ENCODE results near the gene GABBR2.

The GABBR2 gene

DNA sequence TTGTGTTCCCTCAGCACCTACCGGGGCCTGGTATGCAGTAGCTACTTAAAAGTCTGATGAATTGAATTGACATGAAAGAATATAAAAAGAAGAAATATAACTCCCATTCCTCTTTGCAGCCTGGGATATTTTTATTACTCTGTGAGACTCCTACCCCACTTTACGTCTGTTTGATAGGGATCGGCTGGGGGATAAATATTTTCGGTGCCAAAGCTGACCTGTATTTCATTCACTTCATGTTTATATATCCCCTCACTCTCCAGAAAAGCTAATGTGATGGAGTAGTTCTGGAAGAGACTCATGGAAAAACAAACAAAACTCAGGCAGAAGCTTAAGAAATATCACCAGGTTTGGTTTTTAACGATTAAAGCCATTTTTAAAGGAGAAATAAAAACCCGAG lies 345.1 kb downstream of the GABBR2 start:
- no peak for DNase-seq

DNA sequence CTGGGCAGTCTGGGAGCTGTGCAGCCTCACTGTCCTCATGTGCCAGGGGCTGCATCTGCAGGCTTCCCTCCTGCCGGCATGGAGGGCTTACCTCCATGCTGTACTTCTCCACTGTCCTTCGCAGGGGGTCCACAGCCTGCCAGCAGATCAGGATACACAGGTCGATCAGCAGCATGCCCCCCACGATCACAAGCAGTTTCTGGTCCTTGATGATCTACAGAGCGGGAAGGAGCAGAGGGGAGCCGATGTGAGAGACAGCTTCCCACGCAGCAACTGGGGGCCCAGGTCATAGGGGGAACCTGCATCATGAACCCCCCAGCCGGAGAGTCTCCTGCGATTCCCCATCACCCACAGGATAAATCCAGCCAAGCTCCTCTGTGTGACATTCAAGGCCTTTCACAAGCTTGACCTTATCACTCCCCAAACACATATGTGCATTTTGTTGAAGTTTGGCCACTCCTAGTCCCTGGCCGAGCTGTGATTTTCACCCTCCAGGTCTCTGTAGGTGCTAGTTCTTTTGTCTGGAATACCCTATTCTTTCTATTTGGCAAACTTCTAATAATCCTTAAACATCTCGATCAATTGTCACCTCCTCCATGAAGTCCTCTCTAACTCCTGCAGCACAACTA lies 346.0 kb downstream of the GABBR2 start:
- no peak for DNase-seq

DNA sequence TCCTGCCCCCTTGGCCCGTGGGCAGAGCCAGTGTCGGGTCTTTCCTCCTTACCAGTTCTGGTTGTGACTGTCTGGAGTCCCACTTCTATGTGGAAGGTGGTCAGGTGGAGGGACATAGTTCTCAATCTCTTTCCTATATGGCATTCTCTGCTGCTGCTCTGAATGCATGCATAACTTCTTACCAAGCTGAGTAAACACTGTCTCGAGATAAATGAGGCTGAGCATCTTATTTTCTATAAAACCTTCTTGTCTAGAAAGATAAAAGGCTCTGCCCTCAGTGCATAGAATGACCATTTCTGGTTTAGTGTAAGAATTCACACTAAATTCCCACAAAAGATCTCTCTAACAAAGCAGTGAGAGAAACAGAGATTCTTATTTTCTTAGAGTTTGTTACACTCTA lies 347.1 kb downstream of the GABBR2 start:
- no peak for DNase-seq

DNA sequence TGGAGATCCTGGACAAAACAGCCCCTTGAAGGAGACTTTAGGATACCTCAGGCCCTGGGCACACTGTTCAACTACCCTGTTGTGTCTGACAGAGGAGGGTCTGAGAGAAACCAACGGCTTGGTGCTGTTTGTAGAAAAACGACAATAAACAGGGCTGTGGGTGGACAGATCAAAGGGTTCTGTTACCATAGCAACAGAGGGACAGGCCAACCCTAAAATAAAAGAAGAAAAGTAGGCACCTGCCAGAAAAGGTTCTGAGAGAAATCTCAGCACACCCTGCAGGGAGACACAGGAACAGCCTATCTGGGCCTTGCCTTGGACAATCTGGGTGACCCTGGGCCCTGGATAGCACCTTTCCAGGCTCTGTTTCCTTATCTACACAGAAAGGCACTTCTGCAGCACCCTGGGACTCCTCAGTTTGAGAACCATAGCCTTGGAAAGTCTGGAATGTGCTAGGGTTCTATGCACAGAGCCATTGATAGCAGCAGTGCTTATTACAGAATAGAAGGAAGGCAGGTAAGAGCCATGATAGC lies 348.5 kb downstream of the GABBR2 start:
- no peak for DNase-seq

DNA sequence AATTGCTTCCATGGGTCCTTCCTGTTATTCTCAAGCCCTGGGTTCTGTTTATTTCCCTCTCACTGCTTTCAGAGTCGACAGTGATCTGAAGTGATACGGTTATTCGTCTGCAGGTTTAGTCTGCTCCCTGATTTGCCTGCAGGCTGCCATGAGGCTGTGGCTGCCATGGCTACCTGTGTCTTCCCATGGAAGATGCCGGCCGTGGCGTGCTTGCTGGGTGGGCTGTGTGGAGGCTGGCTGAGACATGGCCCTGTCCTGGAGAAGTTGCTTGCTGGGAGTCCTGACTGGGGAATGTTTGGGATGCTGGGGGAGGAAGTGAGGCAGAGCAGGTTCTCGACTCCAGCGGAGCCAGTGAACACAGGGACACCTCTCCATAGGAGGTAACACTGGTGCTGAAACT lies 349.2 kb downstream of the GABBR2 start:
- no peak for DNase-seq

DNA sequence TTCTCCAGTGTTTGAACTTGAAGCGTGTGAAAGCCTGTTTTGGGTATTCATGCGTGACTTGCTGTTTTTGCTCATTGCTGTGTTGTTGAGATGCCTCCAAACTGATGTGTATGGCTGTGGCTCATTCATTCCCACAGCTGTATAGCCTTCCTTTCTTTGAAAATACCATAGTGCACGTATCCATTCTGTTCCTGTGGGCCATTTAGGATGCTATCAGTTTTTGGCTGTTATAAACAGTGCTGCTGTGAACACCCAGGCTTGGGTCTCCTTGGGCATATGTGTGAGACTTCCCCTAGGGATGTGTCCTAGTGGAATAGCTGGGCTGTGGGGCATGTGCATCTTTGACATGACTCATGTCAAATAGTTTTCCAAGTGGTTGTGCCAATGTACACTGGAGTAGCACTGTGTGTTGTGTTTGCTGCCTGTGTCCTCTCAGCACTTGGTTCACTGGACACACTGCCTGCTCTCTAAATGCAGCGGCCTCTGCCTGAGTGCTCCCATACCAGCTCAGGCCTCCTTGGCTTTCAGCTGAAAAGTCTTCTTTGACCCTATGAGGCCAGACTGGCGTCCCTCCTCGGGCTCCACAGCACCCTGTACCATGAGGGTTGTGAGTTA lies 350.7 kb downstream of the GABBR2 start:
- DNase-seq = no peak

DNA sequence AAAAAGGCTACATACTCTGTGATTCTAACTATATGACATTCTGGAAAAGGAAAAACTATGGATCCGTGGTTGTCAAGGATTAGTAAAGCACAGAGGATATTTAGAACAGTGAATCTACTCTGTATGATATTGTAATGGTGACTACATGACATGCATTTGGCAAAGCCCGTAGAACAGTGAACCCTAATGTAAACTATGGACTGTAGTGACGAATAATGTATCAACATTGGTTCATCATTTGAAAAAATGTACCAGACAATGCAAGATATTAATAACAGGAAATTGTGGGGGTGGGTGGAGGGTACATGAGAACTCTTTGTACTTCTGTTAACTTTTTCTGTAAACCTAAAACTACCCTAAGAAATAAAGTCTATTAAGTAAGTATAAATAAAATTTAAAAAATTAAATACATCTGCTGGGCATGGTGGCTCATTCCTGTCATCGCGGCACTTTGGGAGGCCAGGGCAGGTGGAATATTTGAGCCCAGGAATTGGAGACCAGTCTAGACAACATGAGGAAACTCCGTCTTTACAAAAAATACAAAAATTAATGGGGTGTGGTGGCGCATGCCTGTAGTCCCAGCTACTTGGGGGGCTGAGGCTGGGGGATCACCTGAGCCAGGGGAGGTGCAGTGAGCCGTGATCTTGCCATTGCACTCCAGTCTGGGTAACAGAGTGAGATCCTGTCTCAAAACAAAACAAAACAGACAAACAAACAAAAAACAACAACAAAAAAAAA lies 351.6 kb downstream of the GABBR2 start:
- no peak for DNase-seq

DNA sequence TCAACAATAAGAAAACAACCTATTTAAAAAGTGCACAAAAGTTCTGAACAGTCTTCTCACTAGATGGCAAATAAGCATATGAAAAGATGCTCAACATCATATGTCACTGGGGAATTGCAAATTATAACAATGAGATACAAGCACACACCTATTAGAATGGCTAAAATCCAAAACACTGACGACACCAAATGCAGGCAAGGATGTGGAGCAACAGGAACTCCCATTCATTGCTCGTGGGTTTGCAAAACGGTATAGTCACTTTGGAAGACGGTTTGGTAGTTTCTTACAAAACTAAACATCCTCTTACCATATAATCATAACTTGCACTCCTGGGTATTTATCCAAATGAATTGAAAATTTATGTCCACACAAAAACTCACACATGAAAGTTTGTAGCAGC lies 352.4 kb downstream of the GABBR2 start:
- no peak for DNase-seq

DNA sequence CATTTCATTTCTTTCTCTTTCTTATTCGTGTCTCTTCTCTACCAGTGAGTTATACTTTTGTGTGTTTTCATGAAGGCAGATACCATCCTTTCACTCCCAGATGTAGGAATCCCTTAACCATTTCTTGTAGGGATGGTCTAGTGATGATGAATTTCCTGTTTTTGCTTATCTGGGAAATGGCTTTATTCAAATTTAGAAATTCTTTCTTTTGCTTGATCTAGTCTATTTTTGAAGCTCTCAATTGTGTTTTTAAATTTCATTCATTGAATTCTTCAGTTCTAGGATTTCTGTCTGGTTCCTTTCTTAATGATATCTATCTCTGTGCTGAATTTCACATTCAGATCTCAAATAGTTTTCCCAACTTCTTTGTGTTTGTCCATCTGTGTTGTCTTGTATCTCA lies 357.4 kb downstream of the GABBR2 start:
- no peak for DNase-seq

DNA sequence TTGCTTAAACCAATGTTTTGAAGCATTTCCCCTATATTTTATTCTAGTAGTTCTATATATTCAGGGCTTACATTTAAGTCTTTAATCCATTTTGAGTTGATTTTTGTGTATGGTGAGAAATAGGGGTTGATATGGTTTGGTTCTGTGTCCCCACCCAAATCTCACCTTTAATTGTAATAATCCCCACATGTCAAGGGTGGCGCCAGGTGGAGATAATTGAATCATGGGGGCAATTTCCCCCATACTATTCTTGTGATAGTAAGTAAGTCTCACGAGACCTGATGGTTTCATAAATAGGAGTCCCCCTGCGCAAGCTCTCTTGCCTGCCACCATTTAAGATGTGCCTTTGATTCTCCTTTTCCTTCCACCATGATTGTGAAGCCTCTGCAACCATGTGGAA lies 361.1 kb downstream of the GABBR2 start:
- no peak for DNase-seq

DNA sequence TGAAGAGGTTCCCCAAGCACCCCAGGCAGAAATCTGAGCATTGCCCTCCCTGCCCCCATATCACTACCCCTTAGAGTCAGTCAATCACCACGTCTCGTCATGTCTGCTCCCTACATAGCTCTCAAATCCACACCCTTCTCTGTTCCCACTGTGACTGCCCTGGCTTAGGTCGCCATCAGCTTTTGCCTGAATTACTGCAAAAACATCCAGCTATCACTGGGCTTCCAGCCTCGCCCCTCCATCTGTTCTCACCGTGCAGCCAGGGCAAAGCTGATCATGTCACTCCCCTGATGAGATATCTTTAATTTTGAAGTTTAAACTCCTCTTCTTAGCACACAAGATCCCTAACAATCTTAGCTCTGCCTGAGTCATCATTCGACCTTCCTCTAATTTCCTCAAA lies 363.7 kb downstream of the GABBR2 start:
- no peak for DNase-seq

DNA sequence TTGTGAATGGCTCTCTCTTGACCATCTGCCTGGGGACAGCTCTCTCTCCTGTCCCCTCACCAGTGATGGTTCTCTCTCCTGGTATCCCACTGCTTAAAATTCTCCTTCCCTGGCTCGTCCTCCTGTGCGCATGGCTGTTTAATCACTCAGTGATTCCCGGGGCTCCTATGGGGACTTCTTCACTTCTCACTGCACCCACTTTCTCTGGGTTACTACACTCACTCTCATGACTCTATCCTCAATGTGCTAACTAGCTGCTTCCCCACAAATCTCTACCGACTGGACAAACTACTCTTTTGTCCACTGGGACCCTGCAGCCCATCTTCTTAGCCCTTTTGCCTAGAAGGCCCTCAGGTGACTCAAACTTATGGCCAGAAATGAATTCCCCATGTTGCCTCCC lies 364.2 kb downstream of the GABBR2 start:
- no peak for DNase-seq

DNA sequence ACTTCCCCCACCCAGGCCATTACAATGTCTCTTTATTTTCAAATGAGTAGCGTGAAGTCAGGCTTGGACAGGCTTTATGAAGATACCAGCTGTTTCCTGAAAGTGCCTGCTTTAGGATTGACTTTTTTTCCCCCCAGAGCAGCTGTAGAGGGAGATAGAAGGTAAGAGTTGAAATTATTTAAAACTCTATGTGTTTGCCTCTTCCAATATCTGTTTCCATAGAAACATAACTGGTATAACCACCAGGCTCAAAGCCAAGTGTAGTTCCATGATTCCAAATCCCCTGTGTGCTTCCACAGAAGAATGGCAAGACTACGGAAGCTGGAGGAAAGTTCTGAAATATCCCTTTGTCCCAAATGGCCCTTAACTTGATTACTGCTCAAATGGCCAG lies 365.9 kb downstream of the GABBR2 start:
- DNase-seq = no peak

DNA sequence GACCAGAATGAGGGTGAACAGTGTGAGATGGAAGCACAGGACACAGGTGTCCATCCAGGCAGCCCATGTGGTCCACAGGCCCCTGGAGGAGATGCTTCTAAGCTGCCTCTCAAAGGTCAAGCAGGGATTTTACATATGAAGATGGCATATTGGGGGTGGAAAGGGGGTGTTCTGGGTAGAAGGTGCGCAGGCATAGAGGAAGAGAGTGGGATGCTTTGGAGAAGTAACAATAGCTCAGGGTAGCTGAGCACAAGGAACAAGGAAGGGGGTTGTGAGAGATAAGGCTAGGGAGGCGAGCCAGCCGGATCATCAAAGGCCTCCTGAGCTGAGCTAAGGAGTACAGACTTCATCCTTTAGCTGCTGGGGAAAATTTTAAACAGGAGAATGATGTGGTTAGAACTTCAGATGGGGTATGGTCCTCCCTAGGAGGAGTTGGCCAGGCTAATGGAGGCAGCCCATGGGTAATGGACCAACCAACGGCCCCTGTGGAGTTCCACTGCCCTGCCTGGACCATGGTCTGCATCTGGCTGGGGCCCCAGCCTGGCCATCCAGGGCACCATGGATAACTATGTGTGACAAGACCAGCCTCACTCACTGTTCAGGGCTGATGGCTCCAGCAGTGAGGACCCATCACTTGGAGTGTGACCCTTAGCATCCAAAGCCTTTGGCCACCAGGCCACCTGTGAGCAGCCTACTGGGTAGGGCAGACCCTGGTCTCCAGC lies 366.5 kb downstream of the GABBR2 start:
- no peak for DNase-seq

DNA sequence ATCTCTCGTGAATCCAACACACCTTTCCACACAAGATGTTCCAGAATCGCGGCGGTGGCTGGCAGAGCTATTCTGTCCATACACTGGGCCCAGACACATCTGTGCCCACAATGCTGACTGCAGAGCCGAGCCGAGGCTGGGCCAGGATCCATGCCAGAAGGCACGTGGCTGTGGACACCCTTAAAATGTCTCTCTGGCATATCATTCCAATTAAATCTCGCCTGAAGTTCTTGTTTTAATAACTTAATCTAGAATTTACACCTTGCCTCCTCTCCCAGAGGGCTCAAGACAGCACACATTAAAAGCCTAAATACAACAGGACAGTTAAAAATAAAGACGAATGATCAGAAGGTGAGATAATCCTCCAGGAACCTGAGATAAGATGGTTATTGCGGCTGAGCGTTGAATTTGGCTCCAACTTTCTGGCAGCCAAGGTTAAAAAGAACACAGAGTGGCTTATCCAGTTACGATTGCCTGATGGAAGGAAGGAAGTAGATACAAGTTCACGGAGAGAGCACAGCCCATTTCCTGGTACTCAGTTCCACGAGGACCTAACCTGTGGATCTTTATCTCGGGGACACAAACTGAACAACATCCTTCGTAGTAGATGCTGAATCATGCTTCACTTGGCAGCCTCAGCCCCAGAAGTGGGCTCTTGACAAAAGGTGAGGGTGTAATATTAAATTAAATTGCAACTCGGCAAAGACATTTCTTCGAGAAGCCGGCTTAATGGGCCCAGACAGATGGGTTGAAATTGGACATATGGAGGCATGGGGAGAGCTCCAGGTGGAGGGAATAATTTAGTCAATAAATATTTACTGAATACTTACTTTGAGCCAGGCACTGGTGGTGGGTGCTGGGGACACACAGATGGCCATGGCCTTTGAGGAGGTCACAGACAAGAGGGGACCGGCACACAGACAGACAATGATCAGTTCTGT lies 367.3 kb downstream of the GABBR2 start:
- DNase-seq = no peak

DNA sequence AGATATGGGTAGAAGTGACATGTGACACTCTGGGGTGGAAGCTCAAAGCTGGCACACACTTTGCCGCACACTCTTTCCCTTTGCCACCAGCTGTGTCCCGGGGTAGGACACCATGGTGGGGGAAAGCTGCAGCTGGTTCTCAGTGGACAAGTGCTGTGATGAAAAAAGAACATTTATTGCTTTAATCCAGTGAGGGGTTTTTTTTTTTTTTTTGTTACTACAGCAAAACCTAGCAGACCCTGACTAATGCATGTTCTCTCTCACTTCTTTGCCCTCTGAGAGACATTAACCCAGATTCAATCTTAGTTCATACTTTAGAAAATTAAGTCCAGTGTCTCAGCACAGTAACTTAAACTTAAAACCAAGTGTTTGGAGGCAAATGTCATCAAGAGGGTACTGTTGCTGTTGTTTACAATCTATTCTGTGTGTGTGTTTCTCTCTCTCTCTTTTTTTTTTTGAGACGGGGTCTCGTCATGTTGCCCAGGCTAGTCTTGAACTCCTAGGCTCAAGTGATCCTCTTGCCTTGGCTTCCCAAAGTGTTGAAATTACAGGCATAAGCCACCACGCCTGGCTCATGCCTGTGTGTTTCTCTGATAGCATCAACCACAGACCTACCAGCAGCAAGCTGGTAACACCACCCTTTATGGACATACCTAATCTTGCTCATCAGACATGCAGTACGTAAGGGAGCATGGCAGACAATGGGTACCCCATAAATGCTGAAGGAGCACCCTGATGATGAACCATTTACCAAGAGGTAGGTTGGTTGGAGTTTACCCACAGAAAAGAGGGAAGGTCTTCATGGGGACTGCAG lies 368.5 kb downstream of the GABBR2 start:
- DNase-seq = no peak

DNA sequence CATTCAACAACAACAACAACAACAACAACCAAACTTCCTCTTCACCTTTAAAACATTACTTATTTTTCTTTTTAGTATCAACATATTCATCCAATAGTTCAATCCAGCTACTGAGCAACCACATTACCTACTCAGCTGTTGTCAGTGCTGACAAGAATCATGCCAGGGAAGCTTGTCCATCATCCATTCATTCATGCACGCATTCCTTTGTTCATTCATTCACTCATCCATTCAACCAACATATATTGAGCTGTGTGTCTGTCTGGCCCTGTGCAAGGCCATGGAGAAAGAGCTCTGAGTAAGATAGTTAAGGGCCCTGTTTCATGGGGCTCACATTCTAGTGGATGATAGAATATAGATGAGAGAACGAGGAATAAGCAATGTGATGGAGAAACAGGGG lies 373.1 kb downstream of the GABBR2 start:
- no peak for DNase-seq

DNA sequence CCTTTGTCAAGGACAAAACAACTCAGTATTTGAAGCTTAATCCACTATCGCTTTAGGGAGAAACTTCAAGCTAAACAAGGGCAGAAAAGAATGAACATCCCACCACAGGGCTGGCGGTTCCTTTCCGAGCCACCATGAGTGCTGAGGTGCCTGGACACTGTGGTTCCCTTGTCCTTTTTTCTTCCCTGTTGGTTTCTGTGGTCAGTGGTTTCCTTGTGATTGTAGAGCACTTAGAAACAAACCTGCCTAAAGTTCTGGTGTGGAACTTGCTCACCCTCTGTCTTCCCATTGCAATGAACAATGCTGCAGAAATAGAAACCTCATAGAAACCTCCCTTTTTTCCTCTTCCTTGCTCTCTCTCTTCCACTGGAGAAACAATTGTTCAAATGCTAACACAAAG lies 373.9 kb downstream of the GABBR2 start:
- no peak for DNase-seq

DNA sequence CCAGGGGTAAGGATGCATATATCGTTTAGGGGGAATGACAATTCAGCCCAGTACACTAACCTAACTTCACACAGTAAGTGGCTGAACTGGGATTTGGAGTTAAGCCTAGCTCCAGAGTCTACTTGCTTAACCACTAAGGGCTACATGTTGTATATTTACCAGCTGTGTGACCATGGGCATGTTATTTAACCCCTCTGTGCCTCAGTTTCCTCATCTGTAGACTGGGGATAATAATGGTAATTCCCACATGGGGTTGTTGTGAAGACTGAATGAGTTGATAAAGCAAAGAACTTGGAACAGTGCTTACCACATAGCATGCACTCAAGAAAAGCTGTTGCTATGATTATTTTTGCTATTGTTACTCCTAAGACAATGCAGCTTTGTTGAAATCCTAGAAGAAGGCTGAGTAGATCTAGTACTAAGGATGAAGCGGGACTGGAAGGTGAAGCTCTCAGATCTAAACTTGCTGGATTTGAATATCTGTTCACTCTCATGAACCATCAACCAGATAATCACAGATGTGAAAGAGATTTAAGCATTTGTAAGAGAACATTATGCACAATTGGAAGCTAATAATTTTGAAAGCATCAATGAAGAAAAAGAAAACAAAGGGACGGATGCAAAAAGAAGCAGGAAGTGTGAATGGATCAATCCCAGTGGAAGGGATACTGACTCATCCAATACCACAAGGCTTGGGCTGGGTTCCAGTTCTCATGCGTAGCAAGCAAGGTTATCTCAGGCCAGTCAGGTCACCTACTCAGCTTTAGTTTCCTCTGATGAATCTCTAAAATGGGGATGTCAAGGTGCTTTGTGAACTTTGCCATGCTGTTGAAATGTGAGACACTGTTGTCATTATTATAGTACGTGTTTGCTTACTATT lies 374.8 kb downstream of the GABBR2 start:
- DNase-seq = no peak

DNA sequence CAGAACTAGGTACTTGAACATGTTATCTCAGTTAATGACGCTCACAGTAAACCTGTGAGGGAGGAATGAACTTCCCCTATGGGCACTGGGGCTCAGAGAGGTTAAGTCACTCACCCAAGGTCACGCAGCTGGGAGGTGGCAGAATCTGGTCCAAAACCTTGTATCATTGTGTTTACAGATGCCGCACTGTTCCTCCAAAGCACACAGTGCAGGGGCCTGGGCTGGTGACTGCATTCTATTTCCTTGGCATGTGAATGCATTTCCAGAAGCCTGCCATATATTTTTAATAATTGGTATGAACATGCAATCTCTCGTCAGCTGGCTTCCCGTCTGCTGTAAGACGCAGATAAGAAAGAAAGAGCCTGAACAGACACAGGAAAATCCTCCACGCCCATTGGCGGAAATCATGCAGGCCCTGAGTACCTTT lies 376.3 kb downstream of the GABBR2 start:
- DNase-seq = no peak
